Measurements from ENCODE around the gene GCSH.

GCSH gene

DNA sequence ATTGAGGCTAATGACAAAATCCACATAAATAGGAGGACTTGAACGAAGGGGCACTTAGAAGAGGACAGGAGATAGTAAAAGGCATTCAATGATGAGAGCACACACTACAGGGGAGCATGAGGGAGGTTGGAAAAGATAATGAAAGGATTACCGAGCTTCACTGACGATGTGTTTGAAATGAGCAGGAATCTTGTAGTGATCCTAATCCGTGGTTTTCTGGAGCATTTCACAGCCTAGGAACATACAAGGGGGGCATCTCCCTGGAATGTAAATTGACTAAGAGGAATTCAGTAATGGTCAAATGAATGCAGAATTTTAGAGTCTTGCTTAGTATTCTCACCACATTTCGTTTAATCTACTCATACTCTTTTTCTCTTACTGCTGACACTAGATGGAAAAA lies 55.4 kb downstream of the GCSH start:
- DNase-seq = no peak

DNA sequence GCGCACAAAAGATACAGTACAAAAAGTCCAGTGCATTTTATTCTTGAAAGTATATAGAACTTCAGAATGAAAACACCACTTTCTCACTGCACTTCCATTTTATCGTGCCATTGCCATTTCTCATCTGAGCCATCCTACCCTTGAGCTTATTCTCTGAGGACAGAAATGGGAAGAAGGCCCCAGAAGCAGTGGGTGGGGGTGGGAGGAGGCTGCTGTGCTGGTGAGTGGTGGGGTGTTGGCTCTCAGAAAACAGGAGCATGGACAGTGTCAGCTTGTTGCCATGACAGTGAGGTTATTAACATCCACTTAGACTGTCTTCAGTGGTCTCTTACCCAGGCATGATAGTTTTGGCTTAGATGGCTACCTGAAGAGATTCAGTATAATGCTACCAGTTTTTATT lies 56.1 kb downstream of the GCSH start:
- DNase-seq = no peak

DNA sequence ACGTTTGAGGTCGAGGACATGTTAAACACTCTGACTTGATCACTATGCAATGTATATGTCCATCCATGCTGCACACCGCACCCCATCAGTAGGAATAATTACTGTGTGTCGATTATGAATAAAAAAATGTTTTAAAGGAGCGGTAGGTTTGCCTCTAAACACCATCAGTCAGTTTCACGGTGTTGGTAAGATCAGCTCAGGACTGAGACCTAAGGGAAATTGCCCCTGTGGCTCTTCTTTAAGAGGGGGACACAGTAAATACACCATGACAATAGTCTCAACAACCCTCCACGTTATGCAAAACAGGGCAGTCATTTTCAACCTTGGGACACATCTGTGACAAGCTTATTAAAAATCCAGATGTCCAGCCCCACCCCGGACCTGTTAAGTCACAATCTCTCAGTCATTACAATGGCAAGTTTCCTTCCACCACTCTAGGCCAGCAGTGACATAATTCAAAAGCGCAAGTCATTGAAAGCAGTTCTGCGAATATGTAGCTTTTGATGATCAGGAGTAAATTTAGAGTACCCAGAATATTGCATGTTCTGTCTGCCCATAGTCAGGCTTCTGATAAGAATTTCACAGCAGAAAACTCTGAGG lies 59.3 kb downstream of the GCSH start:
- DNase-seq = no peak

DNA sequence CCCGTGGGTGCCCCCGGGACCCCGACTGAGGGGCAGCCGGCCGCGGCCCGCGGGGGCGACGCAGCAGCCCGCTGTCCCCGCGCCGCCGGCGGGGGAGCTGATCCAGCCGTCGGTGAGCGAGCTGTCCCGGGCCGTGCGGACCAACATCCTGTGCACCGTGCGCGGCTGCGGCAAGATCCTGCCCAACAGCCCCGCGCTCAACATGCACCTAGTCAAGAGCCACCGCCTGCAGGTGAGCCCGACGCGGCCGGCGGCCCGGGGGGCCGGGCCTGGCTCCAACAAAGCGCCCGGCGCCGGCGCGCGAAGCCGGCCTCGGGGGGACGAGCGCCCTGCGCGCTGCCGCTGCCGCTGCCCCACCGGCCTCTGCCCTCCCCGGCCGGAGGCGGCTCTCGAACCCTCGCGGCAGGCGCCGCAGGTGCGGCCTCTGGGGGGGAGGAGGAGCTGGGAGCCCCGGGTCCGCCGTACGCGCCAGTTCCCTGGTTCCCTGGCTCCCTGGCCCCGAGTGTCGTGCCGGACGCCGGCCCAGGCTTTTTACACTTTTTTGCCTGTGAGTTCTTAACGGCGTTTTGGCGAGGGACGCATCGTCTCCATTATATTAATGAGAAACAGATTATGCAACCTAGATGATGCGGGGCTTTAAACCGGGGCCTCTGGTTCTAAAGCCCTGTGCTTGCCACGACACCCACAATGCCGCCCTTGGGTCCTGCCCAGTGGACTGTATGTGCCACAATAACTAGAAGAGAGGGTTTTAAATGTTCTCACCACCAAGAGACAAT lies 60.0 kb downstream of the GCSH start:
- peak; percentile 2 for DNase-seq

DNA sequence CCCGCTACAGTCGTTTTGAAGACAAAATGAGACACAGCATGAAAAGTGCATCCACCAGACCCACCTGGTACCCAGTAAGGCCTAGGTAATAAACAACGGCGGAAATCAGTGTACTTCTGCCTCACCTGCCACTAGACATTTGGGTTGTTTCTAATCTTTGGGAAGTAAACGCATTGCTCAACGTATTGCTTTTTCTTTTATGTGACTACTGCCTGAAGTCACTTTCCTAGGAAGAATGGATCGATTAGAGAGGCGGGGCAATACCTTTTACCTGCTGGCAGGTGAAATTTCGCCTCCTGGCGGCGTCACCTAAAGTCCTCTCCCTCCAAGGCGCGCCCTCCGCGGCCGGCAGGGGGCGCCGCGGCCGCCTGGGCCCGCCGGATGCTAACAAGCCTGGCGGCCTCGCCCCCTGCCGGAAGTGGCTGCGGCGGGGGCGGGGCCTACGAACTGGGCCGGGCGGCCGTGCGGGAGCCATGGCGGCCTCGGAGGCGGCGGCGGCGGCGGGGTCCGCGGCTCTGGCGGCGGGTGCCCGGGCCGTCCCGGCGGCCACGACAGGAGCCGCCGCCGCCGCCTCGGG lies 60.7 kb downstream of the GCSH start, which contains the start of gene ATMIN:
Gene ATMIN, plus strand, starts transcription at position 445 of the 577 bp plus-strand sequence. Its CDS starts 29 bp downstream, at position 474.
- peak; percentile 57 for DNase-seq

Data from NCI-H526 treated with DMSO at 0.1 percent for 48 hours (cell line).